Liver (tissue), 9 donors: ENCODE measurements around the gene LSMEM2. TPM values are rescaled to one million over a fixed set of nuclear protein-coding genes. Genes with fewer than 3 reads are reported as not detected.

Experiments used
- DNase-seq: peaks from one replicate; pipeline ENCODE4 v3.0.0-alpha.2; 2017; ENCODE audit warnings: low spot score
- H3K27ac ChIP-seq, 2 donors: one replicate each; pipeline ENCODE4 v1.7.0; 2013; ENCODE audit warnings: inconsistent platforms in 2 of 2, low read length in 2 of 2, control low read depth in 1 of 2, low read depth in 1 of 2, mild to moderate bottlenecking in 1 of 2
- H3K27me3 ChIP-seq, 4 donors: one replicate each; pipeline versions ENCODE4 v1.6.1 to v1.7.0; 2013; ENCODE audit warnings: low read length in 3 of 4, inconsistent platforms in 1 of 4, mild to moderate bottlenecking in 1 of 4, moderate library complexity in 1 of 4; ENCODE audit not compliant: control insufficient read depth in 4 of 4, insufficient read depth in 4 of 4
- H3K36me3 ChIP-seq, 4 donors: one replicate each; pipeline versions ENCODE4 v1.6.1 to v1.7.0; 2013; ENCODE audit warnings: low read length in 3 of 4, mild to moderate bottlenecking in 3 of 4, low read depth in 1 of 4, moderate library complexity in 1 of 4; ENCODE audit not compliant: control insufficient read depth in 4 of 4, insufficient read depth in 3 of 4
- H3K4me1 ChIP-seq, 4 donors: one replicate each; pipeline versions ENCODE4 v1.6.1 to v1.7.0; 2013; ENCODE audit warnings: low read length in 3 of 4, mild to moderate bottlenecking in 3 of 4, moderate library complexity in 1 of 4; ENCODE audit not compliant: control insufficient read depth in 4 of 4, insufficient read depth in 4 of 4
- H3K4me3 ChIP-seq, 3 donors: one replicate each; pipeline versions ENCODE4 v1.6.1 to v1.7.0; 2013; ENCODE audit warnings: low read length in 3 of 3, control low read depth in 1 of 3, low read depth in 1 of 3, mild to moderate bottlenecking in 1 of 3
- H3K9ac ChIP-seq, 2 donors: one replicate each; pipeline ENCODE4 v1.7.0; 2013; ENCODE audit warnings: low read length in 2 of 2, mild to moderate bottlenecking in 2 of 2, moderate library complexity in 2 of 2, control low read depth in 1 of 2, low read depth in 1 of 2
- H3K9me3 ChIP-seq, 4 donors: one replicate each; pipeline versions ENCODE4 v1.6.1 to v1.7.0; 2013; ENCODE audit warnings: low read length in 3 of 4; ENCODE audit not compliant: control insufficient read depth in 4 of 4
- EGR1 ChIP-seq, 2 donors: IDR thresholded peaks; 2 replicates each; pipeline ENCODE4 v1.6.1; 2016 to 2018; ENCODE audit warnings: antibody characterized with exemption in 2 of 2, low read depth in 2 of 2
- FOXA1 ChIP-seq: IDR thresholded peaks from 2 replicates; pipeline ENCODE4 v1.6.1; 2016; ENCODE audit warnings: antibody characterized with exemption
- FOXA2 ChIP-seq: IDR thresholded peaks from 2 replicates; pipeline ENCODE4 v1.6.1; 2016; ENCODE audit warnings: antibody characterized with exemption
- GABPA ChIP-seq, 2 donors: IDR thresholded peaks in 1 of 2; conservative IDR thresholded peaks in 1 of 2; 2 replicates each; pipeline ENCODE4 v1.6.1; 2016; ENCODE audit warnings: antibody characterized with exemption in 2 of 2, mild to moderate bottlenecking in 1 of 2, moderate library complexity in 1 of 2
- HNF4A ChIP-seq, 2 donors: conservative IDR thresholded peaks; 2 replicates each; pipeline ENCODE4 v1.6.1; 2016; ENCODE audit warnings: antibody characterized with exemption in 2 of 2, mild to moderate bottlenecking in 2 of 2
- HNF4G ChIP-seq: IDR thresholded peaks from 2 replicates; pipeline ENCODE4 v1.6.1; 2016; ENCODE audit warnings: antibody characterized with exemption
- JUND ChIP-seq, 2 donors: IDR thresholded peaks; 2 replicates each; pipeline ENCODE4 v1.6.1; 2016; ENCODE audit warnings: antibody characterized with exemption in 2 of 2
- NR2F2 ChIP-seq: IDR thresholded peaks from 2 replicates; pipeline ENCODE4 v1.6.1; 2016; ENCODE audit warnings: antibody characterized with exemption
- RAD21 ChIP-seq, 2 donors: IDR thresholded peaks; 2 replicates each; pipeline ENCODE4 v1.6.1; 2016; ENCODE audit warnings: antibody characterized with exemption in 2 of 2, mild to moderate bottlenecking in 2 of 2
- RXRA ChIP-seq, 2 donors: IDR thresholded peaks; 2 replicates each; pipeline ENCODE4 v1.6.1; 2017 to 2018; ENCODE audit warnings: antibody characterized with exemption in 2 of 2, mild to moderate bottlenecking in 1 of 2
- SP1 ChIP-seq: IDR thresholded peaks from 2 replicates; pipeline ENCODE4 v1.6.1; 2018; ENCODE audit warnings: antibody characterized with exemption, mild to moderate bottlenecking
- TAF1 ChIP-seq: conservative IDR thresholded peaks from 2 replicates; pipeline ENCODE4 v1.6.1; 2016; ENCODE audit warnings: antibody characterized with exemption, mild to moderate bottlenecking
- YY1 ChIP-seq: IDR thresholded peaks from 2 replicates; pipeline ENCODE4 v1.6.1; 2016; ENCODE audit warnings: antibody characterized with exemption, mild to moderate bottlenecking
- WGBS: extraction: QIAGEN DNeasy Blood & Tissue Kit; methylation state at CpG from one replicate; pipeline ENCODE4 v1.1.7; 2013; 5-methylcytosine and 5-hydroxymethylcytosine counted together
- polyA plus RNA-seq, 2 donors: library from polyadenylated mRNA; stranded (reverse) in 1 of 2; unstranded in 1 of 2; fragments of 200-250 nt in 1 of 2; fragments of >200 nt in 1 of 2; fragmentation: Nextera tagmentation in 1 of 2; extraction: Ambion mirVana in 1 of 2; gene quantifications; one replicate each; pipeline versions ENCODE4 v1.2.1 to v1.2.3, GENCODE V29; 2013 to 2015
- total RNA-seq, 2 donors: library from RNA; depleted of rRNA; stranded (reverse); fragments of >200 nt; gene quantifications; one replicate each; pipeline ENCODE4 v1.2.3, GENCODE V29; 2014
- TF ChIP-seq, protein P1 (sequence below): IDR thresholded peaks from 2 replicates; pipeline ENCODE4 v1.6.1; 2016; ENCODE audit warnings: antibody characterized with exemption
- TF ChIP-seq, protein P2 (sequence below): IDR thresholded peaks from 2 replicates; pipeline ENCODE4 v1.6.1; 2016; ENCODE audit warnings: antibody characterized with exemption
- TF ChIP-seq, protein P3 (sequence below): fragments of 150-350 bp; IDR thresholded peaks from 2 replicates; pipeline ENCODE4 v1.5.1; 2017; ENCODE audit warnings: improper control_type of control experiment, low read depth, low read length; ENCODE audit not compliant: missing input control
- TF ChIP-seq, protein P4 (sequence below): IDR thresholded peaks from 2 replicates; pipeline ENCODE4 v1.6.1; 2016; ENCODE audit warnings: antibody characterized with exemption, mild to moderate bottlenecking
- TF ChIP-seq, protein P5 (sequence below): IDR thresholded peaks from 2 replicates; pipeline ENCODE4 v1.6.1; 2016; ENCODE audit warnings: antibody characterized with exemption
- donor health status: healthy.
- donor health status: healthy.
- donor health status: healthy.
- donor health status: healthy.
- donor health status: healthy.

LSMEM2 gene
- total and polyA plus RNA-seq, 4 donors: 0.03 to 0.08 TPM; not detected in 2

DNA sequence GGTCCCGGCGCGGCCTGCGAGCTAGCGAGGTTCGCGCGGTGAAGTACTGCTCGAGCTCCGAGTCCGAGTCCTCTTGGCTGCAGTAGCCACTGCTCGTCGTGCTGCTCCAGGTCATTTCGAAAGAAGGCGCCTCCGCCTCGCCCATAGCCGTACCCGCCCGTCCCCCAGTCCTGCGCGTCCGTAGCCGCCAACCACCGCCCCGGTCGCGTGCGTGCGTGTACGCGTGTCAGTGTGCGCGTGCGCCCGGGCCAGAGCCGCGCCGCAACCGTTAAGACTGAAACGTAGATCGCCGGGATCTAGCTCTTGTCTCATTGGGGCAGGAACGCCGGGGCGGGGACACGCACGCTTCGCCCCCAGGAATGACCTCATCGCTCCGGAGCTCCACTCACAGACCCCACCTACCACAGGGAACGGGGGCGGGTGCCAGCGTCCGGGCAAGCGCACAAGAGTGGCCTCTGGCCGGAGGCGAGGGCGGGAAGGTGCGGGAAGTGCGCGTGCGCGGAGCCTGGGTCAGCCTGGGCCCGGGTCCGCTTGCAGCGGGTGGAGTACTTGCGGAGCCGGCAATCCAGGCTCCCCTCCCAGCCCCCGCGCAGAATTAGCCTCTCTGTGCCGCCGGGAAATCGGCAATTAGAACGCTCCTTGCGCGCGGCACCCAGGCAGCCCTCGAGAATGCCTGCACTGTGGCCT is 58.4 kb downstream of the LSMEM2 start:
- H3K4me1 ChIP-seq: peaks cover 8 to 46% (median 20%) of the 10 kb centered on the region in 4 donors
- H3K27me3 ChIP-seq: no peaks in the 10 kb centered on the region
- peak overlapping the region; percentile 78 to 99 for H3K9ac ChIP-seq
- under 1% methylated on average over 79 of the region's 79 CpGs for WGBS
- H3K9me3 ChIP-seq: no peaks in the 10 kb centered on the region
- H3K36me3 ChIP-seq: no peaks in the 10 kb centered on the region
- H3K4me3 ChIP-seq: peak overlapping the region; percentile 70 to 94 (median 70)
- peak overlapping the region; percentile 92 to 99 for H3K27ac ChIP-seq
- DNase-seq: peak; percentile 94
- TF ChIP-seq HNF4G (no peak), HNF4A (conservative IDR thresholded peaks at IDR 0.05) (peak; percentile 19 to 29), TAF1 (peak; percentile 46), EGR1 (IDR thresholded peaks at IDR 0.05; ENCODE audit: low read depth in 2 of 2) (peak; percentile 93 to 94), YY1 (peak; percentile 65), RAD21 (IDR thresholded peaks at IDR 0.05) (no peak), GABPA (IDR thresholded peaks at IDR 0.05 in 1 of 2, conservative IDR thresholded peaks at IDR 0.05 in 1 of 2) (peak in 1 of 2 donors; percentile 55), FOXA2 (no peak), NR2F2 (no peak), FOXA1 (no peak), SP1 (peak; percentile 75), RXRA (IDR thresholded peaks at IDR 0.05) (peak in 1 of 2 donors; percentile 35), JUND (IDR thresholded peaks at IDR 0.05) (peak; percentile 96 to 98)
- TF ChIP-seq, protein P1, sequence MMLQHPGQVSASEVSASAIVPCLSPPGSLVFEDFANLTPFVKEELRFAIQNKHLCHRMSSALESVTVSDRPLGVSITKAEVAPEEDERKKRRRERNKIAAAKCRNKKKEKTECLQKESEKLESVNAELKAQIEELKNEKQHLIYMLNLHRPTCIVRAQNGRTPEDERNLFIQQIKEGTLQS: no peak
- TF ChIP-seq, protein P2, sequence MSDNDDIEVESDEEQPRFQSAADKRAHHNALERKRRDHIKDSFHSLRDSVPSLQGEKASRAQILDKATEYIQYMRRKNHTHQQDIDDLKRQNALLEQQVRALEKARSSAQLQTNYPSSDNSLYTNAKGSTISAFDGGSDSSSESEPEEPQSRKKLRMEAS: peak; percentile 24
- TF ChIP-seq, protein P3, sequence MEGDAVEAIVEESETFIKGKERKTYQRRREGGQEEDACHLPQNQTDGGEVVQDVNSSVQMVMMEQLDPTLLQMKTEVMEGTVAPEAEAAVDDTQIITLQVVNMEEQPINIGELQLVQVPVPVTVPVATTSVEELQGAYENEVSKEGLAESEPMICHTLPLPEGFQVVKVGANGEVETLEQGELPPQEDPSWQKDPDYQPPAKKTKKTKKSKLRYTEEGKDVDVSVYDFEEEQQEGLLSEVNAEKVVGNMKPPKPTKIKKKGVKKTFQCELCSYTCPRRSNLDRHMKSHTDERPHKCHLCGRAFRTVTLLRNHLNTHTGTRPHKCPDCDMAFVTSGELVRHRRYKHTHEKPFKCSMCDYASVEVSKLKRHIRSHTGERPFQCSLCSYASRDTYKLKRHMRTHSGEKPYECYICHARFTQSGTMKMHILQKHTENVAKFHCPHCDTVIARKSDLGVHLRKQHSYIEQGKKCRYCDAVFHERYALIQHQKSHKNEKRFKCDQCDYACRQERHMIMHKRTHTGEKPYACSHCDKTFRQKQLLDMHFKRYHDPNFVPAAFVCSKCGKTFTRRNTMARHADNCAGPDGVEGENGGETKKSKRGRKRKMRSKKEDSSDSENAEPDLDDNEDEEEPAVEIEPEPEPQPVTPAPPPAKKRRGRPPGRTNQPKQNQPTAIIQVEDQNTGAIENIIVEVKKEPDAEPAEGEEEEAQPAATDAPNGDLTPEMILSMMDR: no peak
- TF ChIP-seq, protein P4, sequence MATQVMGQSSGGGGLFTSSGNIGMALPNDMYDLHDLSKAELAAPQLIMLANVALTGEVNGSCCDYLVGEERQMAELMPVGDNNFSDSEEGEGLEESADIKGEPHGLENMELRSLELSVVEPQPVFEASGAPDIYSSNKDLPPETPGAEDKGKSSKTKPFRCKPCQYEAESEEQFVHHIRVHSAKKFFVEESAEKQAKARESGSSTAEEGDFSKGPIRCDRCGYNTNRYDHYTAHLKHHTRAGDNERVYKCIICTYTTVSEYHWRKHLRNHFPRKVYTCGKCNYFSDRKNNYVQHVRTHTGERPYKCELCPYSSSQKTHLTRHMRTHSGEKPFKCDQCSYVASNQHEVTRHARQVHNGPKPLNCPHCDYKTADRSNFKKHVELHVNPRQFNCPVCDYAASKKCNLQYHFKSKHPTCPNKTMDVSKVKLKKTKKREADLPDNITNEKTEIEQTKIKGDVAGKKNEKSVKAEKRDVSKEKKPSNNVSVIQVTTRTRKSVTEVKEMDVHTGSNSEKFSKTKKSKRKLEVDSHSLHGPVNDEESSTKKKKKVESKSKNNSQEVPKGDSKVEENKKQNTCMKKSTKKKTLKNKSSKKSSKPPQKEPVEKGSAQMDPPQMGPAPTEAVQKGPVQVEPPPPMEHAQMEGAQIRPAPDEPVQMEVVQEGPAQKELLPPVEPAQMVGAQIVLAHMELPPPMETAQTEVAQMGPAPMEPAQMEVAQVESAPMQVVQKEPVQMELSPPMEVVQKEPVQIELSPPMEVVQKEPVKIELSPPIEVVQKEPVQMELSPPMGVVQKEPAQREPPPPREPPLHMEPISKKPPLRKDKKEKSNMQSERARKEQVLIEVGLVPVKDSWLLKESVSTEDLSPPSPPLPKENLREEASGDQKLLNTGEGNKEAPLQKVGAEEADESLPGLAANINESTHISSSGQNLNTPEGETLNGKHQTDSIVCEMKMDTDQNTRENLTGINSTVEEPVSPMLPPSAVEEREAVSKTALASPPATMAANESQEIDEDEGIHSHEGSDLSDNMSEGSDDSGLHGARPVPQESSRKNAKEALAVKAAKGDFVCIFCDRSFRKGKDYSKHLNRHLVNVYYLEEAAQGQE: peak; percentile 63
- TF ChIP-seq, protein P5, sequence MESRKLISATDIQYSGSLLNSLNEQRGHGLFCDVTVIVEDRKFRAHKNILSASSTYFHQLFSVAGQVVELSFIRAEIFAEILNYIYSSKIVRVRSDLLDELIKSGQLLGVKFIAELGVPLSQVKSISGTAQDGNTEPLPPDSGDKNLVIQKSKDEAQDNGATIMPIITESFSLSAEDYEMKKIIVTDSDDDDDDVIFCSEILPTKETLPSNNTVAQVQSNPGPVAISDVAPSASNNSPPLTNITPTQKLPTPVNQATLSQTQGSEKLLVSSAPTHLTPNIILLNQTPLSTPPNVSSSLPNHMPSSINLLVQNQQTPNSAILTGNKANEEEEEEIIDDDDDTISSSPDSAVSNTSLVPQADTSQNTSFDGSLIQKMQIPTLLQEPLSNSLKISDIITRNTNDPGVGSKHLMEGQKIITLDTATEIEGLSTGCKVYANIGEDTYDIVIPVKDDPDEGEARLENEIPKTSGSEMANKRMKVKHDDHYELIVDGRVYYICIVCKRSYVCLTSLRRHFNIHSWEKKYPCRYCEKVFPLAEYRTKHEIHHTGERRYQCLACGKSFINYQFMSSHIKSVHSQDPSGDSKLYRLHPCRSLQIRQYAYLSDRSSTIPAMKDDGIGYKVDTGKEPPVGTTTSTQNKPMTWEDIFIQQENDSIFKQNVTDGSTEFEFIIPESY: no peak

Other genes starting within 250 kb of the LSMEM2 start
- gene RBM5, start 190.2 kb upstream of the LSMEM2 start, total RNA-seq: 100 to 1,000 TPM in 1 of 2 donors, 10 to 100 TPM in 1; 94.0 to 142 TPM
- 10 to 100 TPM; 21.2 to 34.5 TPM for gene RBM5, start 190.2 kb upstream of the LSMEM2 start, polyA plus RNA-seq
- 1 to 10 TPM; 1.6 to 4.8 TPM for gene SEMA3F, start 123.8 kb upstream of the LSMEM2 start, total RNA-seq
- gene SEMA3F, start 123.8 kb upstream of the LSMEM2 start, polyA plus RNA-seq: 1 to 10 TPM in 1 of 2 donors, under 1 TPM in 1; 0.60 to 2.7 TPM
- under 1 TPM in 1 of 2 donors, not detected in 1; 0.08 TPM for gene GNAT1, start 87.5 kb upstream of the LSMEM2 start, total RNA-seq
- not detected for gene GNAT1, start 87.5 kb upstream of the LSMEM2 start, polyA plus RNA-seq
- 100 to 1,000 TPM in 1 of 2 donors, 10 to 100 TPM in 1; 98.1 to 166 TPM for gene SLC38A3, start 73.8 kb upstream of the LSMEM2 start, total RNA-seq
- gene SLC38A3, start 73.8 kb upstream of the LSMEM2 start, polyA plus RNA-seq: 100 to 1,000 TPM; 114 to 180 TPM
- gene GNAI2, start 42.9 kb upstream of the LSMEM2 start, total RNA-seq: 10 to 100 TPM; 58.3 to 65.0 TPM
- gene GNAI2, start 42.9 kb upstream of the LSMEM2 start, polyA plus RNA-seq: 10 to 100 TPM; 59.5 to 86.3 TPM
- gene SEMA3B, start 9.9 kb upstream of the LSMEM2 start, total RNA-seq: 1 to 10 TPM in 1 of 2 donors, under 1 TPM in 1; 0.56 to 1.5 TPM
- gene SEMA3B, start 9.9 kb upstream of the LSMEM2 start, polyA plus RNA-seq: 1 to 10 TPM in 1 of 2 donors, under 1 TPM in 1; 0.40 to 1.3 TPM
- 10 to 100 TPM; 55.7 to 66.1 TPM for gene IFRD2, start 13.3 kb downstream of the LSMEM2 start, total RNA-seq
- gene IFRD2, start 13.3 kb downstream of the LSMEM2 start, polyA plus RNA-seq: 10 to 100 TPM; 60.3 to 91.2 TPM
- gene HYAL3, start 20.3 kb downstream of the LSMEM2 start, total RNA-seq: 1 to 10 TPM; 1.9 to 6.6 TPM
- gene HYAL3, start 20.3 kb downstream of the LSMEM2 start, polyA plus RNA-seq: 1 to 10 TPM; 1.8 to 2.0 TPM
- gene NAA80, start 20.3 kb downstream of the LSMEM2 start, total RNA-seq: 1 to 10 TPM; 1.6 to 1.8 TPM
- gene NAA80, start 20.3 kb downstream of the LSMEM2 start, polyA plus RNA-seq: 1 to 10 TPM; 2.3 to 5.5 TPM
- gene HYAL1, start 24.5 kb downstream of the LSMEM2 start, total RNA-seq: 100 to 1,000 TPM in 1 of 2 donors, 10 to 100 TPM in 1; 87.6 to 155 TPM
- gene HYAL1, start 24.5 kb downstream of the LSMEM2 start, polyA plus RNA-seq: 100 to 1,000 TPM in 1 of 2 donors, 10 to 100 TPM in 1; 82.3 to 156 TPM
- gene HYAL2, start 43.7 kb downstream of the LSMEM2 start, total RNA-seq: 10 to 100 TPM; 33.5 to 57.6 TPM
- 10 to 100 TPM; 19.5 to 32.9 TPM for gene HYAL2, start 43.7 kb downstream of the LSMEM2 start, polyA plus RNA-seq
- 10 to 100 TPM; 12.7 to 14.3 TPM for gene TUSC2, start 49.1 kb downstream of the LSMEM2 start, total RNA-seq
- gene TUSC2, start 49.1 kb downstream of the LSMEM2 start, polyA plus RNA-seq: 10 to 100 TPM; 29.0 to 37.7 TPM
- 10 to 100 TPM; 12.2 to 13.2 TPM for gene RASSF1, start 61.7 kb downstream of the LSMEM2 start, total RNA-seq
- gene RASSF1, start 61.7 kb downstream of the LSMEM2 start, polyA plus RNA-seq: 10 to 100 TPM in 1 of 2 donors, 1 to 10 TPM in 1; 6.5 to 10.3 TPM
- under 1 TPM; 0.09 to 0.75 TPM for gene ZMYND10, start 66.6 kb downstream of the LSMEM2 start, total RNA-seq
- gene ZMYND10, start 66.6 kb downstream of the LSMEM2 start, polyA plus RNA-seq: under 1 TPM; 0.23 to 0.31 TPM
- gene NPRL2, start 71.7 kb downstream of the LSMEM2 start, total RNA-seq: 10 to 100 TPM; 11.3 to 17.3 TPM
- 10 to 100 TPM; 11.4 to 16.6 TPM for gene NPRL2, start 71.7 kb downstream of the LSMEM2 start, polyA plus RNA-seq
- gene CYB561D2, start 71.8 kb downstream of the LSMEM2 start, total RNA-seq: 10 to 100 TPM; 12.3 to 16.0 TPM
- gene CYB561D2, start 71.8 kb downstream of the LSMEM2 start, polyA plus RNA-seq: 10 to 100 TPM; 28.2 TPM
- 10 to 100 TPM; 18.6 to 20.2 TPM for gene TMEM115, start 80.4 kb downstream of the LSMEM2 start, total RNA-seq
- 10 to 100 TPM; 19.4 to 23.0 TPM for gene TMEM115, start 80.4 kb downstream of the LSMEM2 start, polyA plus RNA-seq
- gene CACNA2D2, start 224.5 kb downstream of the LSMEM2 start, total RNA-seq: under 1 TPM; 0.17 to 0.19 TPM
- under 1 TPM; 0.10 to 0.14 TPM for gene CACNA2D2, start 224.5 kb downstream of the LSMEM2 start, polyA plus RNA-seq